KOPT-K1 (cell line): Measurements from ENCODE around the gene RCSD1.
A peak's percentile ranks its signal among the peaks of the same experiment; 100 is the strongest.

ENCODE experiments used
- H3K27ac ChIP-seq: fragments of 200-600 bp; sonication (generic); 2 replicates; pipeline ENCODE4 v1.5.1; 2016; ENCODE audit warnings: antibody characterized with exemption, mild to moderate bottlenecking, low read depth, low read length; ENCODE audit not compliant: poor library complexity, severe bottlenecking
- H3K36me3 ChIP-seq: fragments of 200-600 bp; sonication (generic); 2 replicates; pipeline ENCODE4 v1.5.1; 2017; ENCODE audit warnings: antibody characterized with exemption, mild to moderate bottlenecking, low read length, moderate library complexity; ENCODE audit not compliant: insufficient read depth
- H3K9me3 ChIP-seq: fragments of 200-600 bp; sonication (generic); 2 replicates; pipeline ENCODE4 v1.5.1; 2017; ENCODE audit warnings: antibody characterized with exemption, low read length, mild to moderate bottlenecking; ENCODE audit not compliant: insufficient read depth, poor library complexity, severe bottlenecking

The RCSD1 gene, protein sequence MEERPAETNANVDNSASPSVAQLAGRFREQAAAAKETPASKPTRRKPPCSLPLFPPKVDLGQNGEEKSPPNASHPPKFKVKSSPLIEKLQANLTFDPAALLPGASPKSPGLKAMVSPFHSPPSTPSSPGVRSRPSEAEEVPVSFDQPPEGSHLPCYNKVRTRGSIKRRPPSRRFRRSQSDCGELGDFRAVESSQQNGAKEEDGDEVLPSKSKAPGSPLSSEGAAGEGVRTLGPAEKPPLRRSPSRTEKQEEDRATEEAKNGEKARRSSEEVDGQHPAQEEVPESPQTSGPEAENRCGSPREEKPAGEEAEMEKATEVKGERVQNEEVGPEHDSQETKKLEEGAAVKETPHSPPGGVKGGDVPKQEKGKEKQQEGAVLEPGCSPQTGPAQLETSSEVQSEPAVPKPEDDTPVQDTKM

DNA sequence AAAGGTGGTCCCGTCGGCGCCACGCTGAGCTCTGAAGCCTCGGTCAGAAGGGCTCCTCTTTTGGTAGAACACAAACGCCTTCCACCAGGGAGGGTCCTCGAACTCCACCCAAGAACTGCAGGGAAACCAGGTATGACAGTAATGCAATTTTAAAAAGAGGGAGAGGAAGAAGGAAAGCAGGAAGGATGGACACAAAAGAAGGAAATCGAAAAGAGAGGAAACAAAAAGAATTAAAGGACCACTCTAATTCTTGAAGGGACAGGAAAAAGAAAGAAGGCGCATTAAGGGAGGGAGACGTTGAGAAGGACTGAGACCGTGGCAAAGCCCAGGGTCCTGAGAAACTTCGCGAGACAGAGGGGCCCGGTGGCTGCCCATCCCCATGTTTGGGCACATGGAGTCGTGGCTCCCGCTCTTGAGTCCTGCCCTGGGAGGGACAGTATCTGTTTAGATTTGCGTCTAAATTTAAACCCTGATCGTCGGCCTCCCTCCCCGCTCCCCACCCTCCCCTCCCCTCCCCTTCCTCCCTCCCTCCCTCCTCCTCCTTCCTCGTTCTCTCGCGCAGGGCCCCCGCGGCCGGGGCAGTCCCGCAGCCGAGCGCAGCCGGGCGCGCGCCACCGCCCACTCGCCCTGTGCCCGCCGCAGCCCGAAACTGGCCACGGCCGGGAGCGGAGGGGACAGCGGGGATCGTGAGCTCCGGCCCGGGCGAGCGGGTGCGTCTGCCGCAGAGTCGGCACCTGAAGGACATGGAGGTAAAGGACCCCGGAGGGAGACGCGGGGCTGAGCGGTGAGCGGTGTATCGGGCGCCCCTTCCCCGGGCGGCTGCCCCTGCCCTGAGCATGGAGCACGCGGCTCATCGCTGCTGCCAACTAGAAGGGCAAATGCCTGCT lies at the start of gene RCSD1:
RCSD1 (plus strand) TSS at position 552 of the 887 bp plus-strand sequence; CDS start at position 744, 192 bp downstream.
- peak within 1 kb of the TSS; percentile 100 for H3K27ac ChIP-seq
- peaks cover 2% of the 10 kb centered on the region for H3K9me3 ChIP-seq
- peaks cover 21% of the 10 kb centered on the region for H3K36me3 ChIP-seq

DNA sequence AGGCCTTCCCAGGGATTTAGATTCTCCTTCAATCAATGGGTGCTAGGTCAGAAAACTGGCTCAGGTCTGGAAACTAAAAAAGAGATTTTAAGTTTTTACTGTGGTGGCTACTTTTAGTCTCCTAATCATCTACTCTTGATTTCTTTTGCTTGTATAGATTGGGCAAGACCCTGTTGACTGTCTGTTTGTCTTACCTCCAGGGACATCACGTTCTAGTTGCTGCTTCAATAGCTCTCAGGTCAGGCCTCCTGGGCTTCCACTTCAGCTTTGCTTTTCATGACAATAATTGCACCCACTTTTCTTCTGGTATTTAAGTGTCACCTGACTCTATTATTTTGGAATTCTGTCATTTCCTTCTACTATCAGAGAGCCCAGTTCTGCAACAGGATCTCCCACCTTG lies 48.0 kb upstream of the RCSD1 start:
- Histone ChIP-seq H3K27ac (no peak overlapping the region), H3K9me3 (no peaks in the 10 kb centered on the region), H3K36me3 (no peaks in the 10 kb centered on the region)

DNA sequence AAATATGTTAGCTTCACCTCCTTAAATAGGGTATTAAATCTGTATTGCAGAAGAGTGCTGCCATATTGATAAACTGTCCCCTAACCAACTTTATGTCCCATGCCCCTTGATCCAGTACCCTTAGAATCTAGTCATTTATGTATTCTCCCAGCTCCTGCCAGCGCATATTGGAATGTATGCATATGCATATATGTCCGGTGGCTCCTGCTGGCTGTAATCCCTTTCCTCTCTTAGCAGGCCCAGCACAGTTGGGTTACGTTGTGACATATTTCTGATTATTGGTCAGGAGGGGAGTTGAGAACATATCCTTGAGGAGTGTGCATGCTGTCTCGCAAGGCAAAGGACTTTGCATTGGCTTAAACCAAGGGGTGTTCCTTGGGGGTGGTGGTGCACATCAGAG lies 47.3 kb upstream of the RCSD1 start:
- no peaks in the 10 kb centered on the region for H3K36me3 ChIP-seq
- no peak overlapping the region for H3K27ac ChIP-seq
- no peaks in the 10 kb centered on the region for H3K9me3 ChIP-seq

DNA sequence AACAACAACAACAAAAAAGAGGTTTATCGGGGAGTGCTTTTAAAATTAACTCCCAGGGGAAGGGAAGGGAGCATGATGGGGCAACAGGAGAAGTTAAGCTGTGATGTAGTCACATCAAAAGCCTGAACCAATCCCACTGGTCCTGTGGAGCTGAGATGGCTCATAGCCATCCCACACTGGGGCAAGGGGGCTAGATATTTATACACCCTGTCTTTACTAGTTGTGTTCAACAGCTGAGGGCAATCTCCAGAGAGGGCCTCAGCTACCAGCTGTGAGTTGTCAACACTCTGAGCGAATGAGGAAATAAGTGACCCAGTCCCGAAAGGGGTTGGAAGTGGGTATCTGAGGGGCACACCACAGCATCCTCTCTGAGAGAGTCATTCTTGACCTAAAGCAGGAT lies 45.5 kb upstream of the RCSD1 start:
- H3K27ac ChIP-seq, result no peak overlapping the region
- H3K9me3 ChIP-seq, result peaks cover under 1% of the 10 kb centered on the region
- H3K36me3 ChIP-seq, result no peaks in the 10 kb centered on the region

DNA sequence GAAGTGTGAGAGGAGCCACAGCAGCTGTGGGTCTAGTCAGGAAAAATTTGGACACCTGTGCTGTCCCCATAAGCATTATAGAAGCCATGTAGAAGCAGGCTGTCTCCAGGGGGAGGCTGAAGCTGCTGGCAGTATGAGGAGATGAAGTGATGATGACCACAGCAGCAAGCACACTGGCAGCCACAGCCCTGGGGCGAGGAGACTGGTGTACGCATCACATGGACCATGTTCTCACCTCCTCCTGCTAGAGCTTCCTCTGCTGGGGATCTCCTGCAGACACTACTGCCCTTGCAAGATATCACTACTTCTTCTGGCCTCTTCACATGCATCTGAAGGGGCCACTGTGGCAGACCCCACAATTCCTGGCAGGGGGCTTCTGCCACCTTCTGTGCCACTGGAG lies 42.7 kb upstream of the RCSD1 start:
- H3K36me3 ChIP-seq, result no peaks in the 10 kb centered on the region
- peaks cover 5% of the 10 kb centered on the region for H3K9me3 ChIP-seq
- no peak overlapping the region for H3K27ac ChIP-seq

DNA sequence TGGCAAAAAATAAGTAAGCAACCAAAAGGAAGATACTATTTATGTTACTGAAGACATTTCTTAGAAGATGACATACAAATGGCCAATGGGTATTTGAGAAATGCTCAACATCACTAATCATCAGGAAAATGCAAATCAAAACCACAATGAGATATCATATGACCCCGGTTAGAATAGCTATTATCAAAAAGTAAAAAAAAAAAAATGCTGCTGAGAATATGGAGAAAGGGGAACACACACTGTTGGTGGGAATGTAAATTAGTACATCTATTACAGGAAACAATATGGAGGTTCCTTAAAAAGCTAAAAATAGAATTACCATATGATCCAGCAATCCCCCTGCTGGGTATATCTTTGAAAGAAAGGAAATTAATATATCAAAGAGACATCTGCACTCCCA lies 42.2 kb upstream of the RCSD1 start:
- H3K9me3 ChIP-seq, result peaks cover 5% of the 10 kb centered on the region
- no peaks in the 10 kb centered on the region for H3K36me3 ChIP-seq
- H3K27ac ChIP-seq, result no peak overlapping the region

DNA sequence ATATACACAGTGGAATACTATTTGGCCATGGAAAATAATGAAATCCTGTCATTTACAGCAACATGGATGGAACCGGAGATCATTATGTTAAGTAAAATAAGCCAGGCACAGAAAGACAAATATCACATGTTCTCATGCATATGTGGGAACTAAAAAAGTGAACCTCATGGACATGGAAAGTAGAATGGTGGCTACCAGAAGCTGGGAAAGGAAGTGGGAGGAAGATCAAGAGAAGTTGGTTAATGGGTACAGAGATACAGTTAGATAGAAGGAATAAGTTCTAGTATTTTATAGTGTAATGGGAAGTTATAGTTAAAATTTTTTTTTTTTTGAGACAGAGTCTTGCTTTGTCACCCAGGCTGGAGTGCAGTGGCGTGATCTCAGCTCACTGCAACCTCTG lies 41.7 kb upstream of the RCSD1 start:
- Histone ChIP-seq H3K27ac (no peak overlapping the region), H3K36me3 (no peaks in the 10 kb centered on the region), H3K9me3 (peaks cover 5% of the 10 kb centered on the region)

DNA sequence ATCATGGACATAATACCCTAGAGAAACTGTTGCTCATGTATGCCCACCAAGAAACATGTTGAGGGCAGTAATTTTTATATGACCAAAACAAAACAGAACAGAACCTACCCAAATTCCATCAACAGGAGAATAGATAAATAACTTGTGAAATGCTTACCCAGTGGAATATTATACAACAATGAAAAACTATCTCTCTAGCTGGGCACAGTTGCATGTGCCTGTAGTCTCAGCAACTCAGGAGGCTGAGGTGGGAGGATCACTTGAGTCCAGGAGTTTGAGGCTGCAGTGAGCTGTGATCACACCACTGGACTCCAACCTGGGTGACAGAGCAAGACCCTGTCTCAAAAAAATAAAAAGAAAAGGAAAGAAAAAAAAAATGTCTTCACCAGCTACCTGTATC lies 37.6 kb upstream of the RCSD1 start:
- no peaks in the 10 kb centered on the region for H3K36me3 ChIP-seq
- peaks cover 5% of the 10 kb centered on the region for H3K9me3 ChIP-seq
- H3K27ac ChIP-seq, result no peak overlapping the region

DNA sequence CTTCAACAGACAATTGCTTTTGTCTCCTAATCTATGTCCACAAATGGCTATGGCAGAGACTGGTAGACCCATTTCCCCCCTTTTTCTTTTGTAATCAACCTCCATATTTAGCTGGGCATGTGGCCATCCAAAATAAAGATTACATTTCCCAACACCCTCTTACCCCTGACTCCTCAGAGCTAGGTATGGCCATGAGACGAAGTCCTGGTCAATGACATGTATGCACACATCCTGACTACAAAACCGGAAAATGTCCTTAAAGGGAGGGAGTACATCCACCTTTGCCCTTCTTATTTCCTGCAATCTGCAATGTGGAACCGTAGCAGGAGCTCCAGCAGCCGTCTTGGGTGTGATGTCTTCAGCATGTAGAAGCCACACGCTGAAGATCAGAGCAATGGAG lies 36.2 kb upstream of the RCSD1 start:
- Histone ChIP-seq H3K9me3 (peaks cover 5% of the 10 kb centered on the region), H3K27ac (no peak overlapping the region), H3K36me3 (no peaks in the 10 kb centered on the region)

DNA sequence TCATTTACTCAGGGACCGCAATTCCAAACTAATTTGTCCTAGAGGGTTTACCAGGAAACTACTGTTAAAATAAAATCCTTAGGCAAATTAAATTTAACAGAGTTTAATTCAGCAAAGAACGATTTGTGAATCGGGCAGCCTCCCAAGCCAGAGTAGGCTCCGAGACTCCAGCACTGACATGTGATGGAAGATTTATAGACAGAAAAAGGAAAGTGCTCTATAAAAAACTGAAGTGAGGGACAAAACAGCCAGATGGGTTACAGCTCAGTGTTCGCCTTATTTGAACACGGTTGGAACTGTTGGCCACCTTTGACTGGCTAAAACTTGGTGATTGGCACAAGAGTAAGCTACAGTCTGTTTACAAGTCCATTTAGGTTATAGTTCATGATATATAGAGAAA lies 35.2 kb upstream of the RCSD1 start:
- peaks cover 2% of the 10 kb centered on the region for H3K9me3 ChIP-seq

DNA sequence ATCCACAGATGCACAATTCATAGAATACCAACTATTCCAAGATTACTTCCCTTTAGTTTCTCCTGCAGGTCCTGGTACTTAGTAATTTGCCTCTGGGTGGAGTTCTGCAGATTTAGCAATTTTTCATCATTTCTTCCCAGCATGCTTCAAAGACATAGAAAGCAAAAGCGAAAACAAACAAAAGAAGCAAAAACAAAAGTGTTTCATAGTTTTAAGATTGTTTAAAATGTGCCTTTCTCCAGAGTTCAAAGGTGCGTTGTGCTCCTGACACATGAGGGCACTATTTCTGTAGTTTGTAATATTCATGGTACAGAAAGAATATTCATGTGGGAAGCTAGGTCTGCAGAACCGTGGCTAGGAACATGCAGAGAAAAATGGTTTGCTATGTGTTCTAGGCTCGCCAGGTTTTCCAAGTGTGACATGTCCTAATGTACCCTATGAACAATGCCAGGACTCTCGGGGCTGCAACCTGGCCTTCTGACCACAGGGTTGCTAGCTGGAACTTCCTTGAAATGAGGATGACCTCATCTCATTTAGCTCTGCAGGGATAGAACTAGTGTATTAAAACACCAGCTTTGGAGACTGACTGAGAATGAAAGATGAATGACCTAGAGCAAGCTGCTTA lies 30.0 kb upstream of the RCSD1 start:
- peak overlapping the region; percentile 87 for H3K27ac ChIP-seq
- no peaks in the 10 kb centered on the region for H3K36me3 ChIP-seq

More for the DNA sequence above, 35.2 kb upstream of the RCSD1 start:
- Histone ChIP-seq H3K36me3 (no peaks in the 10 kb centered on the region), H3K27ac (no peak overlapping the region)

DNA sequence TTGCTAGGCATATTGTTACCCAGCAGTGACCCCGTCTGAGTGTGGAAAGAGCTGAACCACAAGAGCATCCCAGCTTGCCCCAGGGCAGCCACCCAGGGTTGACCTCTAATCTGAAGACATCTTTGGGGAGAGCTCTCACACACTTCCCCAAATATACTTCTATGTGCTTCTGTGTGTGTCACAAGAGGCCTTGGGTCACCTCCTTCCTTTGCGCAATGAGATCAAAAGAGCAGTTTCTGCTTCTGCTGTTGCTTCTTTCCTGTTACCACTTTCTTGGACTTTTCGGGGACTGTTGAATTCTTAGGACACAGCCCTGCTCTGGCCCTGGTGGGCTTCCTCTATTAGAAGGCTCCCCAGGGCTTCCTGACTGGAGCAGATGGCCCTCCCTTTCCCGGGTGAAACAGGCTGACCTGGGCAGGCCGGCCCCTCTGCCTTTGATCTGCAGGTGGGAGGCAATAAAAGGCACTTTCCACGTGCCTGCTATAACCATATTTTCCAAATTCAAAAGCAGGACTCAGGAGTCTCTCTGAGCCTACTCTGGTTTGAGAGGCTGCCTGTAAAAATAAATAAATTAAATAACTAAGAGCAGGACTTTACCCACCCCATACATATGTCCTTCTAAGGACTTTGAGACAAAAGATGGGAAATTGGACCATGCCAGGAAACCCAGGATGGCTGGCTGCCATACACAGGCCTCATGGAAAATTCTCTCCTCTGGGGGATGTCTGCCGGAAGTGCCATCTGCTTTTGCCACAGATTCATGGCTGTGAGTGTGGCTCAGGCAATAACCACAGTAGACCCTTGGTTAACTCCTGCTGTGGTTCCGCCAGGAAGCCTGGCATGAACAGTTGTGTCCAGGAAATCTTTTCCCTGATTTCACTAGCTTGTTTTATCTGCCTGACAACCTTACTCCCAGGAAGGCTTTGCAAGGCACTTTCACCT lies 28.3 kb upstream of the RCSD1 start:
- Histone ChIP-seq H3K9me3 (peaks cover 2% of the 10 kb centered on the region), H3K36me3 (no peaks in the 10 kb centered on the region), H3K27ac (peak overlapping the region; percentile 87)

More for the DNA sequence above, 30.0 kb upstream of the RCSD1 start:
- no peaks in the 10 kb centered on the region for H3K9me3 ChIP-seq

DNA sequence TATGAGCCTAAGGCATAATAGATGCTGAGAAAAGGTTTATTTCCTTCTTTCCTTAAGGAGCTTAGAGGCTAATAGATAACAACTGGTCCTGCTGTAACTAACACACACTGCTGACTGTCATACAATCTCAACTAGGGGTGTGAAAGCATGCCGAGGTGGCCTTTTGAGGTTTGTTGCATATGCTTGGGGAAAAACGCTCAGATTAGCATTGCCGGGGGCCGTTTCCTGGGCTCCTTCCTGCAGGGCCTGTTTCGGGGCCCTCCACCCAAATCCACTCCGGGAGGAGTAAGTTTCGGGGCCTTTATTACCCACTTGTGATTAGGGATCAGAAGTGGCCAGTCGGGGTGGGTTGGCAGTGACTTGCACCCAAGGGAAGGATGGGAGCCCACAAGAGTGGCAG lies 27.2 kb upstream of the RCSD1 start:
- H3K27ac ChIP-seq, result peak overlapping the region; percentile 87
- H3K36me3 ChIP-seq, result no peaks in the 10 kb centered on the region
- peaks cover 14% of the 10 kb centered on the region for H3K9me3 ChIP-seq

DNA sequence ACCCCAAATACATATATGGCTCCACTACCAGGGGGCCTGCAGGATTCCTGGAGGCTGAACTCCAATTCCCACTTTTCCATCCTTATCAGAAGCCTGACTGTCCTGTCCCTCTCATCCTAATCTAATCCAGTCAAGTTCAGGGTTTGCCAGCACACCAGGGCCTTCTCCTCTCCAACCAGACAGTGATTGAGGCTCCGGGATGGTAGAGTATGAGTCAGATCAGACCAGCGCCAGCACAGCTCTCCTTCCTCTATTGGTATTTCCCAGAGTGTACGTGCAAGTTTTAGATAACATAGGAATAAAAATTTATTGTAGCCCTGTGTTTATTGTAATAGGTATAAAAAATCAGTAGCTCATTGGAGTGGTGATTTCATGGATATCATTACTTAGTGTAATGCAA lies 24.5 kb upstream of the RCSD1 start:
- Histone ChIP-seq H3K27ac (no peak overlapping the region), H3K9me3 (peaks cover 22% of the 10 kb centered on the region), H3K36me3 (no peaks in the 10 kb centered on the region)
